GM13976 (cell line): Measurements from ENCODE around the gene ZNF469.

ENCODE experiments used
- DNase-seq: peaks from one replicate; pipeline ENCODE4 v3.0.0; 2012; ENCODE audit warnings: low spot score
- in situ Hi-C: fragments of 300-500 bp; cut with MboI; formaldehyde crosslinking; loops from one replicate; pipeline ENCODE4 v1.12.0; 2022; ENCODE audit warnings: low sequenced_read_pairs, mixed read lengths, inconsistent platforms; ENCODE audit not compliant: unreplicated experiment
- TF ChIP-seq, protein P1 (sequence below): IDR thresholded peaks from 2 replicates; pipeline ENCODE4 v1.5.1; 2012; ENCODE audit warnings: borderline replicate concordance, mild to moderate bottlenecking; ENCODE audit not compliant: insufficient read depth; ENCODE audit errors: extremely low read depth, missing control alignments, control extremely low read depth

ZNF469 gene

DNA sequence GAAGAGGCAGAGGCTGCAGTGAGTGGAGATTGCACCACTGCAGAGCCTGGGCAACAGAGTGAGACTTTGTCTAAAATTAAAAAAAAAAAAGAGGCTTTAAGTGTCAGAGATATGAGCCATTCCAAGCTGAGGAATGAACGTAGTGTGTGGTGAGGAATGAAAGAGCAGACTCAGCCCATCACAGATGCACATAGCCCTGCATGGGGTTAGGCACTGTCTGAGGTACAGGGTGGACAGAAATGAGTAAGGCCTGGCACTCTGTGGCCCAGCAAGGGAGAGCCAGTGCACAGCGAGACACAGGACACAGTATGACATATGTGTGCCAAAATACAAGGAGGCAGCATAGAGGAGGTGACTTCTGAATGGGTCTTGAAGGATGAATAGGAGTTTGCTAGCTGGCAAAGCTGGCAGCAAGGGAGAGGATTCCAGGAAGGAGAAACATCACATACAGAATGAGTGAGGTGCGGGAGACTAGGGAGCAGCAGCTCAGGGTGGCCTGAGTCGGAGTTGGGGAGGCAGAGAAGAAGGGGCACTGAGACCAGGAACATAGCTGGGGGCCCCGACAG, 8.7 kb upstream of the ZNF469 start:
- TF ChIP-seq, protein P1, sequence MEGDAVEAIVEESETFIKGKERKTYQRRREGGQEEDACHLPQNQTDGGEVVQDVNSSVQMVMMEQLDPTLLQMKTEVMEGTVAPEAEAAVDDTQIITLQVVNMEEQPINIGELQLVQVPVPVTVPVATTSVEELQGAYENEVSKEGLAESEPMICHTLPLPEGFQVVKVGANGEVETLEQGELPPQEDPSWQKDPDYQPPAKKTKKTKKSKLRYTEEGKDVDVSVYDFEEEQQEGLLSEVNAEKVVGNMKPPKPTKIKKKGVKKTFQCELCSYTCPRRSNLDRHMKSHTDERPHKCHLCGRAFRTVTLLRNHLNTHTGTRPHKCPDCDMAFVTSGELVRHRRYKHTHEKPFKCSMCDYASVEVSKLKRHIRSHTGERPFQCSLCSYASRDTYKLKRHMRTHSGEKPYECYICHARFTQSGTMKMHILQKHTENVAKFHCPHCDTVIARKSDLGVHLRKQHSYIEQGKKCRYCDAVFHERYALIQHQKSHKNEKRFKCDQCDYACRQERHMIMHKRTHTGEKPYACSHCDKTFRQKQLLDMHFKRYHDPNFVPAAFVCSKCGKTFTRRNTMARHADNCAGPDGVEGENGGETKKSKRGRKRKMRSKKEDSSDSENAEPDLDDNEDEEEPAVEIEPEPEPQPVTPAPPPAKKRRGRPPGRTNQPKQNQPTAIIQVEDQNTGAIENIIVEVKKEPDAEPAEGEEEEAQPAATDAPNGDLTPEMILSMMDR: no peak
- DNase-seq: no peak
- in situ Hi-C loops: no loop called here

- in situ Hi-C loops: no loop called here
- no peak for DNase-seq
- TF ChIP-seq, protein P1: no peak
Observed at GRCh38 chr16:88374736-88375135, 8.0 kb upstream of the ZNF469 start.

DNA sequence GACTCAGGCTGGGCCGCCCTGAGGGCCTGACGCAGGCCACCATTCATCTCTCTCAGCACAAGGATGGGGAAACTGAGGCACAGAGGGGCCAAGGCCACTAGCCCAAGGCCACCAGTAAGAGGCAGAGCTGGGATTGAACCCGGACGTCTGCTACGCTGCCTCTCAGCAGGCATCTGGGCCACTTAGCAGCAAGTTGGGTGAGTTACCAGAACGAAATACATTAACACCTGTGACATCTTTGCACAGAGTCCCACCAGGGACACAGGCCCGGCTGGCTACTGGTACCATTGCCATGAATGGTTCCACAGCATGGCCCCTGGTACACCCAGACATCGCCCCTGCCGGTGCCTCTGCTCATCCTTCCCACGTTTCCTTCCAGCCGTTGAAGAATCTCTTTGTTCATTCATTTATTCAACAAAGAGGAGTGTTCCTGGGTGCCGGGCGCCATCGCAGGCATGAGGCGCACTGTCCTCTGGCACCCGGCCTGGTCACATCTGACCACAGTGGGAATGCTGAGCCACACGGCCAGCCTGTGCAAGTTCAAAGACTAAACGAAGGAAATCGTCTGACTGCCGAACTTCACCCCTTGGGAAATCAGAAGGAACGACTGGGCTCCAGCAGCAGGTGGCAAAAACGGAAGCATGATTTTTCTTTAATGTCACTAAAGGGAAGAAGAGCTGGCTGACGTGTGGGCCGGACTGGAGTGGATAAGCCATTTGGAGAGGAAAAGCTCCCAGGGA, 7.4 kb upstream of the ZNF469 start:
- DNase-seq: no peak
- in situ Hi-C loops: no loop called here
- TF ChIP-seq, protein P1: no peak

- DNase-seq: no peak
- in situ Hi-C loops: no loop called here
- TF ChIP-seq, protein P1: no peak
Observed at GRCh38 chr16:88375996-88376834, 6.5 kb upstream of the ZNF469 start.

DNA sequence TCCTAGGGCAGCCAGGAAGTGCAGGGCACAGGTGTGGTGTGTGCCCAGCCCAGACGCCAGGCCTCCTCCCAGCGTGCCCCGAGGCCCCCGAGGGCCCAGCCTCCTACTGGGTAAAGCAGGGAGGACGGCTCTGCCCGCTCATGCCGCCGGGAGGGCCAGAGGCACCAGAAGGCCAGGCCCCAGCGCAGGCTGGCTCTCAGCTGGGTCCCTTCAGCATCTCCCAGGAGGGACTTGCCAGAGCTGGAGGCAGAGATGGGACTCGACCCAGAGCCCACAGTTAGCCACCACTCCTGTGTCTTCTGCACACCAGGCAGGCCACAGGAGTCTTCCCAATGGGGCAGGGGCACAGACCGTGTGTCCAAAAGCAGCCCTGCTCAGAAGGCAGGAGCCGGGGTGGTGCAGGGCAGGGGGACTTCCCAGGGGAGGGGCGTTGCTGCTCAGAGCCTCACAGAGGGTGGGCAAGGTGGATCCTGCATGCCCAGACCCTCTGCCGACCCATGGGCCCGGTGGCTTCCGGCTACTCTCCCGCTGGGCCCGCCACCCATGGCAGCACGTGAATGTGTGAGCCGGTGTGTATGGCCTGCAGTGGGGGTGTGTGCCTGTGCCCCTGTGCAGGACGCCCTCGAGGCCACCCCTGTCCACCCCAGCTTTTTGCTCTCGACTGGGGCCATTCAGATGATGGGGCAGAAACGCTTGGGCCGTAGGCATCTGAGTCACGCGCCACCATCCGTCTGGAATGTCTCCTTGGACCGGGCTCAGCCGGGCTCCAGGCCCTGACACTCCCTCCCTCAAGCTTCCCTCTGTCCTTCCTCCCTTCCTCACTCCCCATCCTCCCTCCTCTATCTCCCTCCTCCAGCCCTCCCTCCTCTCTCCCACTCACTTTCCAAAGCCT, 5.7 kb upstream of the ZNF469 start:
- TF ChIP-seq, protein P1: no peak
- in situ Hi-C loops: no loop called here
- DNase-seq: no peak

GRCh38 chr16:88377961-88378360, 4.8 kb upstream of the ZNF469 start:
- TF ChIP-seq, protein P1: no peak
- no peak for DNase-seq
- in situ Hi-C loops: no loop called here
